GM21360 (cell line): Measurements from ENCODE around the gene SETD7.

ENCODE experiments used
- ATAC-seq: cut with Tn5 transposase; IDR thresholded peaks from one replicate; pipeline ENCODE4 v1.9.1; 2021; ENCODE audit warnings: mild to moderate bottlenecking, moderate library complexity; ENCODE audit not compliant: unreplicated experiment

Gene SETD7

GRCh38 chr4:139552517-139553307, 3.3 kb downstream of the SETD7 start:
- no peak for ATAC-seq

- ATAC-seq: no peak
Measured at GRCh38 chr4:139550724-139551429, 5.1 kb downstream of the SETD7 start.

GRCh38 chr4:139547979-139548378, 8.0 kb downstream of the SETD7 start:
- ATAC-seq: no peak

GRCh38 chr4:139540632-139541031, 15.4 kb downstream of the SETD7 start:
- ATAC-seq: no peak

GRCh38 chr4:139540161-139540560, 15.9 kb downstream of the SETD7 start:
- no peak for ATAC-seq

GRCh38 chr4:139537292-139537691, 18.7 kb downstream of the SETD7 start:
- no peak for ATAC-seq

- ATAC-seq: no peak
Measured at GRCh38 chr4:139535871-139536234, 20.2 kb downstream of the SETD7 start.

- no peak for ATAC-seq
Measured at GRCh38 chr4:139535228-139535870, 20.7 kb downstream of the SETD7 start.

- ATAC-seq: no peak
Measured at GRCh38 chr4:139534287-139534950, 21.6 kb downstream of the SETD7 start.

GRCh38 chr4:139533511-139533910, 22.5 kb downstream of the SETD7 start:
- no peak for ATAC-seq

GRCh38 chr4:139532947-139533346, 23.1 kb downstream of the SETD7 start:
- no peak for ATAC-seq

- peak; percentile 74 for ATAC-seq
Measured at GRCh38 chr4:139530833-139531427, 25.1 kb downstream of the SETD7 start.

- no peak for ATAC-seq
Measured at GRCh38 chr4:139528377-139529005, 27.5 kb downstream of the SETD7 start.

- no peak for ATAC-seq
Measured at GRCh38 chr4:139526928-139527327, 29.1 kb downstream of the SETD7 start.

GRCh38 chr4:139525414-139525813, 30.6 kb downstream of the SETD7 start:
- ATAC-seq: no peak

GRCh38 chr4:139524062-139524631, 31.9 kb downstream of the SETD7 start:
- ATAC-seq: no peak

- ATAC-seq: no peak
Measured at GRCh38 chr4:139523076-139523475, 32.9 kb downstream of the SETD7 start.

- ATAC-seq: no peak
Measured at GRCh38 chr4:139522457-139522856, 33.6 kb downstream of the SETD7 start.

- ATAC-seq: no peak
Measured at GRCh38 chr4:139521754-139522401, 34.1 kb downstream of the SETD7 start.

- no peak for ATAC-seq
Measured at GRCh38 chr4:139515531-139515958, 40.5 kb downstream of the SETD7 start.
